ENCODE results near the gene MAD1L1. TPM values are rescaled to one million over a fixed set of nuclear protein-coding genes. Genes with fewer than 3 reads are reported as not detected.
"Not testable (repeated sequence)": the region's sequence is repeated elsewhere in the genome, so short reads cannot be mapped to it uniquely, and the experiment has no call there.

MAD1L1 gene
- total RNA-seq, 2 donors from 2014 or later = 59.1 to 61.4 TPM

- Mint-ChIP-seq H3K27me3 (ENCODE audit: insufficient read depth) (no peaks in the 10 kb centered on the region), H3K36me3 (ENCODE audit: low read depth) (peaks cover 31% of the 10 kb centered on the region), H3K4me3 (no peak overlapping the region), H3K27ac (no peak overlapping the region), H3K9me3 (peaks cover 12% of the 10 kb centered on the region), H3K4me1 (peaks cover 22% of the 10 kb centered on the region)
- peak; percentile 38 for DNase-seq
- TF ChIP-seq CTCF (conservative IDR thresholded peaks at IDR 0.05) = no peak
- 96 to 97% methylated on average over 5 of the region's 5 CpGs for WGBS, 2 experiments (ENCODE audit: insufficient coverage in 1 of 2, insufficient read length in 1 of 2)
- no peak overlapping the region for H3K4me3 ChIP-seq (ENCODE audit: low read length)
- H3K27ac ChIP-seq (ENCODE audit: low read depth, low read length) = no peak overlapping the region
- H3K9ac ChIP-seq (ENCODE audit: extremely low read depth, low read length, poor library complexity, severe bottlenecking) = no peak overlapping the region
- no peaks in the 10 kb centered on the region for H3K9me3 ChIP-seq (ENCODE audit: control insufficient read depth, low read length)
- H3K4me1 ChIP-seq (ENCODE audit: control insufficient read depth, insufficient read depth, low read length) = peaks cover 6% of the 10 kb centered on the region
- peaks cover 6% of the 10 kb centered on the region for H3K36me3 ChIP-seq (ENCODE audit: control insufficient read depth, insufficient read depth, low read length)
- no peaks in the 10 kb centered on the region for H3K27me3 ChIP-seq (ENCODE audit: control insufficient read depth, insufficient read depth, low read length, poor library complexity, severe bottlenecking)
Observed at GRCh38 chr7:2164646-2165045, 68.1 kb downstream of the MAD1L1 start.

- H3K27me3 Mint-ChIP-seq (ENCODE audit: insufficient read depth) = no peaks in the 10 kb centered on the region
- Histone ChIP-seq H3K27me3 (ENCODE audit: control insufficient read depth, insufficient read depth, low read length, poor library complexity, severe bottlenecking) (no peaks in the 10 kb centered on the region), H3K9ac (ENCODE audit: extremely low read depth, low read length, poor library complexity, severe bottlenecking) (no peak overlapping the region), H3K4me3 (ENCODE audit: low read length) (no peak overlapping the region), H3K9me3 (ENCODE audit: control insufficient read depth, low read length) (no peaks in the 10 kb centered on the region), H3K36me3 (ENCODE audit: control insufficient read depth, insufficient read depth, low read length) (peaks cover 6% of the 10 kb centered on the region), H3K27ac (ENCODE audit: low read depth, low read length) (no peak overlapping the region), H3K4me1 (ENCODE audit: control insufficient read depth, insufficient read depth, low read length) (peaks cover 6% of the 10 kb centered on the region)
- peaks cover 12% of the 10 kb centered on the region for H3K9me3 Mint-ChIP-seq
- WGBS, 2 experiments (ENCODE audit: insufficient coverage in 1 of 2, insufficient read length in 1 of 2) = 80 to 87% methylated on average over 14 to 22 of the region's 22 CpGs
- peak; percentile 37 for DNase-seq
- no peak overlapping the region for H3K27ac Mint-ChIP-seq
- TF ChIP-seq CTCF (conservative IDR thresholded peaks at IDR 0.05) = no peak
- peaks cover 29% of the 10 kb centered on the region for H3K4me1 Mint-ChIP-seq
- H3K4me3 Mint-ChIP-seq = no peak overlapping the region
- peaks cover 25% of the 10 kb centered on the region for H3K36me3 Mint-ChIP-seq (ENCODE audit: low read depth)
Observed at GRCh38 chr7:2163600-2164555, 68.9 kb downstream of the MAD1L1 start.

GRCh38 chr7:2162959-2163358 lies 69.8 kb downstream of the MAD1L1 start:
- H3K9me3 Mint-ChIP-seq = peaks cover 12% of the 10 kb centered on the region
- peak; percentile 31 for DNase-seq
- H3K4me1 Mint-ChIP-seq = peaks cover 35% of the 10 kb centered on the region
- H3K27ac Mint-ChIP-seq = peak overlapping the region; percentile 85
- H3K27me3 Mint-ChIP-seq (ENCODE audit: insufficient read depth) = no peaks in the 10 kb centered on the region
- H3K36me3 Mint-ChIP-seq (ENCODE audit: low read depth) = peaks cover 15% of the 10 kb centered on the region
- Histone ChIP-seq H3K36me3 (ENCODE audit: control insufficient read depth, insufficient read depth, low read length) (no peaks in the 10 kb centered on the region), H3K4me1 (ENCODE audit: control insufficient read depth, insufficient read depth, low read length) (peaks cover 6% of the 10 kb centered on the region), H3K4me3 (ENCODE audit: low read length) (no peak overlapping the region), H3K9me3 (ENCODE audit: control insufficient read depth, low read length) (no peaks in the 10 kb centered on the region), H3K27ac (ENCODE audit: low read depth, low read length) (no peak overlapping the region), H3K27me3 (ENCODE audit: control insufficient read depth, insufficient read depth, low read length, poor library complexity, severe bottlenecking) (no peaks in the 10 kb centered on the region), H3K9ac (ENCODE audit: extremely low read depth, low read length, poor library complexity, severe bottlenecking) (no peak overlapping the region)
- WGBS, 2 experiments (ENCODE audit: insufficient coverage in 1 of 2, insufficient read length in 1 of 2) = 87 to 89% methylated on average over 3 to 4 of the region's 4 CpGs
- H3K4me3 Mint-ChIP-seq = peak overlapping the region; percentile 16
- TF ChIP-seq CTCF (conservative IDR thresholded peaks at IDR 0.05) = no peak

- Mint-ChIP-seq H3K27ac (peak overlapping the region; percentile 85), H3K36me3 (ENCODE audit: low read depth) (peaks cover 12% of the 10 kb centered on the region), H3K4me1 (peaks cover 42% of the 10 kb centered on the region), H3K4me3 (peak overlapping the region; percentile 16), H3K9me3 (peaks cover 12% of the 10 kb centered on the region)
- not testable (repeated sequence) for H3K4me3 ChIP-seq (ENCODE audit: low read length); H3K36me3 ChIP-seq (ENCODE audit: control insufficient read depth, insufficient read depth, low read length); H3K4me1 ChIP-seq (ENCODE audit: control insufficient read depth, insufficient read depth, low read length); H3K27me3 ChIP-seq (ENCODE audit: control insufficient read depth, insufficient read depth, low read length, poor library complexity, severe bottlenecking); H3K9me3 ChIP-seq (ENCODE audit: control insufficient read depth, low read length); H3K27ac ChIP-seq (ENCODE audit: low read depth, low read length); DNase-seq; H3K27me3 Mint-ChIP-seq (ENCODE audit: insufficient read depth); H3K9ac ChIP-seq (ENCODE audit: extremely low read depth, low read length, poor library complexity, severe bottlenecking)
- WGBS, 2 experiments (ENCODE audit: insufficient coverage in 1 of 2, insufficient read length in 1 of 2) = 85 to 100% methylated on average over 1 to 9 of the region's 17 CpGs
Observed at GRCh38 chr7:2162004-2162902, 70.5 kb downstream of the MAD1L1 start.

Measured in endodermal cell (in vitro differentiated cells).